Kidney epithelial cell (primary cell): ENCODE results near the gene PPP4R1. TPM values are rescaled to one million over a fixed set of nuclear protein-coding genes. Genes with fewer than 3 reads are reported as not detected.

Experiments
- DNase-seq: peaks from one replicate; pipeline ENCODE4 v3.0.0-alpha.2; 2010; ENCODE audit warnings: low read depth
- H3K27me3 ChIP-seq: 2 replicates; pipeline ENCODE4 v1.6.0; 2011; ENCODE audit warnings: low read length; ENCODE audit not compliant: control insufficient read depth, insufficient read depth
- H3K36me3 ChIP-seq: 2 replicates; pipeline ENCODE4 v1.5.1; 2011; ENCODE audit warnings: low read length; ENCODE audit not compliant: control insufficient read depth, insufficient read depth
- H3K4me3 ChIP-seq: 2 replicates; pipeline ENCODE4 v1.5.1; 2011; ENCODE audit warnings: low read depth, mild to moderate bottlenecking, control low read depth, low read length
- CTCF ChIP-seq: IDR thresholded peaks from 2 replicates; pipeline ENCODE4 v1.5.1; 2011; ENCODE audit warnings: mild to moderate bottlenecking, moderate library complexity, low read length, control low read depth, inconsistent platforms; ENCODE audit not compliant: insufficient read depth, poor library complexity, severe bottlenecking
- total RNA-seq: library from RNA; depleted of rRNA; stranded (reverse); fragments of >200 nt; gene quantifications from 2 replicates; pipeline ENCODE4 v1.2.3, GENCODE V29; 2015

Gene PPP4R1
- total RNA-seq, 1 donor from 2014 or later = 83.8 TPM

GRCh38 chr18:9521770-9522169 lies 92.6 kb downstream of the PPP4R1 start:
- Histone ChIP-seq H3K27me3 (no peaks in the 10 kb centered on the region), H3K4me3 (no peak overlapping the region), H3K36me3 (no peaks in the 10 kb centered on the region)
- no peak for TF ChIP-seq CTCF
- no peak for DNase-seq

GRCh38 chr18:9520666-9521065 lies 93.7 kb downstream of the PPP4R1 start:
- no peak for TF ChIP-seq CTCF
- DNase-seq = no peak
- Histone ChIP-seq H3K36me3 (no peaks in the 10 kb centered on the region), H3K4me3 (no peak overlapping the region), H3K27me3 (no peaks in the 10 kb centered on the region)

GRCh38 chr18:9519399-9519798 lies 95.0 kb downstream of the PPP4R1 start:
- TF ChIP-seq CTCF = no peak
- Histone ChIP-seq H3K36me3 (no peaks in the 10 kb centered on the region), H3K27me3 (no peaks in the 10 kb centered on the region), H3K4me3 (no peak overlapping the region)
- DNase-seq = no peak

- peaks cover under 1% of the 10 kb centered on the region for H3K36me3 ChIP-seq
- H3K4me3 ChIP-seq = no peak overlapping the region
- H3K27me3 ChIP-seq = no peaks in the 10 kb centered on the region
- DNase-seq = no peak
- no peak for TF ChIP-seq CTCF
These were observed 96.5 kb downstream of the PPP4R1 start for GRCh38 chr18:9517869-9518268.

- TF ChIP-seq CTCF = peak; percentile 72
- Histone ChIP-seq H3K36me3 (peaks cover 1% of the 10 kb centered on the region), H3K27me3 (no peaks in the 10 kb centered on the region), H3K4me3 (no peak overlapping the region)
- DNase-seq = no peak
These were observed 97.8 kb downstream of the PPP4R1 start for GRCh38 chr18:9516437-9517064.

GRCh38 chr18:9513971-9514512 lies 100.3 kb downstream of the PPP4R1 start:
- no peak overlapping the region for H3K4me3 ChIP-seq
- peaks cover 1% of the 10 kb centered on the region for H3K36me3 ChIP-seq
- H3K27me3 ChIP-seq = no peaks in the 10 kb centered on the region
- no peak for DNase-seq
- no peak for TF ChIP-seq CTCF
